GM12892 (cell line): Measurements from ENCODE around the gene CRY1.
"Not testable (repeated sequence)": the region's sequence is repeated elsewhere in the genome, so short reads cannot be mapped to it uniquely, and the experiment has no call there.

Experiments used
- DNase-seq: peaks from one replicate; pipeline ENCODE4 v3.0.0; 2011; ENCODE audit not compliant: insufficient read length
- FAIRE-seq: peaks from 2 replicates; lab custom pipeline; 2011; peaks lifted over from hg19 to GRCh38; lab: Jason Lieb, UNC
- POLR2A ChIP-seq: IDR thresholded peaks from 2 replicates; pipeline ENCODE4 v1.6.1; 2011; ENCODE audit warnings: low read depth, low read length, control low read depth
- POLR2AphosphoS5 ChIP-seq: IDR thresholded peaks from 2 replicates; pipeline ENCODE4 v1.6.1; 2011; ENCODE audit warnings: low read depth, low read length, control low read depth
- TAF1 ChIP-seq: IDR thresholded peaks from 2 replicates; pipeline ENCODE4 v1.6.1; 2011; ENCODE audit warnings: low read depth, mild to moderate bottlenecking, control low read depth, low read length, borderline replicate concordance

CRY1 gene

DNA sequence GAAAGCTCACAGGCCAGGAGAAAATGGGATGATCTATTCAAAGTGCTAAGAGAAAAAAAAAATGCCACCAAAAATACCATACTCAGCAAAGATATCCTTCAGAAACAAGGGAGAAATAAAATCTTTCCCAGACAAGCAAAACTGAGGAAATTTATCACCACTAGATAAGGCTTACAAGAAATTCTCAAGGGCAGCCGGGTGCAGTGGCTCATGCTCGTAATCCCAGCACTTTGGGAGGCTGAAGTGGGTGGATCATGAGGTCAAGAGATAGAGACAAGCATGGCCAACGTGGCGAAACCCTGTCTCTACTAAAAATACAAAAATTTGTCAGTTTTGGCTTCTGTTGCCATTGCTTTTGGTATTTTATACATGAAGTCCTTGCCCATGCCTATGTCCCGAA lies 48.2 kb downstream of the CRY1 start:
- DNase-seq (no peak), FAIRE-seq (no peak)
- TF ChIP-seq POLR2AphosphoS5 (no peak), POLR2A (no peak), TAF1 (no peak)

DNA sequence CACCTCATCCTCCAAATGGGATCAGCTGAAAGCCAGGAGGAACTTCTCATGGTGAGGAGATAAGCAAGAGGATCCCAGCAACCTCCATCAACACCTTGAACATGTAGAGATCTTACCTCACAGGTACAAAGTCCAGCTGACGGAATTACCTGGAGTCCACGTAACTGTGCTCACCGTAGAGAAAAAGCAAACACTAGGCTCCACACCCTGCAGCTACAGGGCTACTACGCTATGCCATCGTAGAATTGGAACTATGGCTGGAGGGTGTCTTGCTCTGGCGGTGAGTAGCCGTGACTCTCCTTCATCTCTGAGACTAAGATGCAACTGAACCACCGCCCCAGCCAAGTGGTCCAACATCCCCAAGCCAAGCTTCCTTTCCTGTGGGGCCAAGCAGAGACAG lies 50.5 kb downstream of the CRY1 start:
- DNase-seq (no peak), FAIRE-seq (no peak)
- TF ChIP-seq TAF1 (no peak), POLR2AphosphoS5 (no peak), POLR2A (no peak)

DNA sequence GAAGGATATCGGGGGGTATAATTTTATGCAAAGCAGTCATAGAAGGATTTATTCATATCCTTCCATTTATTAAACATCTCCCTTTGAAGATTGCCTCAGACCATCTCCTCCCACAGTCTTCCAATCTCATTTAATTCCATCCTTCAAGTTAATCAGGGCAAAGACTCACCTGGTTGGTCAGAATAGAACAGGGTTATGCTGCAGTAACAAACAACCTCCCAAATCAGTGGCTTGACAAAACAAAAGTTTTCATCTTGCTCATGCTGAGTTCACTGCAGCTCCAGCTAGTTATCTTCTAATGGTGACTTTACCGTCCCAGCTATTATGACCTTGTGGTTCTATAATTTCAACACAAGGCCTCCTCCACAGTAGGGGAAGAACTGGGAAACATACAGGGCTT lies 57.6 kb downstream of the CRY1 start:
- FAIRE-seq, result no peak
- TF ChIP-seq POLR2A (no peak), POLR2AphosphoS5 (no peak), TAF1 (no peak)
- DNase-seq, result no peak

DNA sequence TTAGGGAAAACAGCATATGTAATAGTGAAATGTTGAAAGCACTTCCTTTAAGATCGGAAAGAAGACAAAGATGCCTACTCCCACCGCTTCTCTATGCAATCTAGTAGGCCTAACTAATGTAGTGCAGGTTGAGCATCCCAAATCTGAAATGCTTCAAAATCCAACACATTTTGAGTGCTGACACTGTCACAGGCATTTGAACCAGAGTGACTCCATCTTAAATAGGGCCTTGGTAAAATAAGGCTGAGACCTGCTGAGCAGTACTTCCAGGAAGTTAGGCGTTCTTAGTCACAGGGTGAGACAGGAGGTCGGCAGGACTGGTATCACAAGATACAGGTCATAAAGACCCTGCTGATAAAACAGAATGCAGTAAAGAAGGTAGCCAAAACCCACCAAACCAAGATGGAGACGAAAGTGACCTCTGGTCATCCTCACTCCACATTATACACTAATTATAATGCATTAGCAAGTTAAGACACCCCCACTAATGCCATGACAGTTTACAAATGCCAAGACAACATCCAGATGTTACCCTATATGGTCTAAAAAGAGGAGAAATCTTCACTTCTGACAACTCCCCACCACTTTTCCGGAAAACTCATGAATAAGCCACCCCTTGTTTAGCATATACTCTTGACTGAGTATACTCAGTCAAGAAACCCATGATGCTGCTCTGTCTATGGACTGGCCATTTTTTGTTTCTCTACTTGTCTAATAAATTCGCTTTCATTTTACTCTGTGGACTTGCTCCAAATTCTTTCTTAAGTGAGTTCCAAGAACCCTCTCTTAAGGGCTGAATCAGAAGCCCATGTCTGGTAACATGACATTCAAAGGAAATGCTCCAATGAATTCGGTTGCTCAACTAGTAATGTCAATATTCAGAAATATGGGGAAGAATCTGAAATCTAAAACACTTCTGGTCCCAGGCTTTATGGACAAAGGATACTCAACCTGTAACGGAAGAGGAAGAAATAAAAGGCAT lies 59.3 kb downstream of the CRY1 start:
- no peak for TF ChIP-seq TAF1
- no peak for TF ChIP-seq POLR2A
- no peak for TF ChIP-seq POLR2AphosphoS5
- no peak for DNase-seq
- FAIRE-seq, result no peak

DNA sequence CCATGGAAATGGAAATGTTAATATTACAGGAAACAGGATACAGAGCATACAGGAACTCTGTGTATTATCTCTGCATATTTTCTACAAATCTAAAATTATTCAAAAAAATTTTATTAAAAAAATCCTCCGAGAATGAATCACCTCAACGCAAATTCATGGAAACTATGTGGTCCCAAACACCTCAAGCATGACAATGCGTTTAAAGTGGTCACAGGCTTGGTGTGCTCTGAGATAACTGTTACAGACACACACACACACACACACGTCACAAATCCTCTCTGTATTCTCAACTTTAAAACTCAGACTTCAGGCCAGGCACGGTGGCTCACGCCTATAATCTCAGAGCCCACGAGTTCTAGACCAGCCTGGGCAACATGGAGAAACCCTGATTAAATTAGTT lies 61.1 kb downstream of the CRY1 start:
- no peak for DNase-seq
- no peak for TF ChIP-seq POLR2AphosphoS5
- no peak for FAIRE-seq

DNA sequence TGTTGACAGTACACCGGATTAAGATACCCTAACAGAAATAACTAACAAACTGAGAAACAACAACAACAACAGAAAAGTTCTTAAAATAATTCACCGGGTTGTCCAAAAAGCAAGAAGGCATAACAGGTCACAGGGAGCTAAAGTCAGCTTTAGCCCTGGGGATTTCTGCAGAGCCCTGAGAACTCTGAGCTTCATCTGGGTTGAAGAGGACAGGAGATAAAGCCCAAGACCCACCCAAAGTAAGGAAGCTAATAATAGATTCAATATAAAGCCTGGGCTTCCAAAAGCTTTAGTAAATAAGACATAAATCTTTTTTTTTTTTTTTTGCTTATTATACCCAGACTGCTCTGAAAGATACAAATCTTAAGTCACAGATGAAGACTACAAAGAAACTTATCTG lies 62.3 kb downstream of the CRY1 start:
- DNase-seq (no peak), FAIRE-seq (no peak)
- TF ChIP-seq TAF1 (no peak), POLR2AphosphoS5 (no peak), POLR2A (no peak)

DNA sequence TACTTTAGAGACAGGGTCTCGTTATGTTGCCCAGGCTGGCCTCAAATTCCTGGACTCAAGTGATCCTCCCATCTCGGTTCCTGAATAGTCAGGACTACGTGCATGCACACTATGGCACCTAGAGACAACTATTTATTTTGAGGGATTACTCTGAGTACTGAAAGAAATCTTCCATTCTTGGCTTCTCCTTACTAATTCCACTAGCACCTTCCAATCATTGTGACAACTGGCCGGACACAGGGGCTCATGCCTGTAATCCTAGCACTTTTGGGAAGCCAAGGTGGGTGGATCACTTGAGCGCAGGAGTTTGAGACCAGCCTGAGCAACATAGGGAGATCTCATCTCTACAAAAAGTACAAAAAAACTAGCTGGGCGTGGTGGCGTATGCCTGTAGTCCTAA lies 64.3 kb downstream of the CRY1 start:
- FAIRE-seq (no peak), DNase-seq (no peak)
- TF ChIP-seq TAF1 (no peak), POLR2A (no peak), POLR2AphosphoS5 (no peak)

DNA sequence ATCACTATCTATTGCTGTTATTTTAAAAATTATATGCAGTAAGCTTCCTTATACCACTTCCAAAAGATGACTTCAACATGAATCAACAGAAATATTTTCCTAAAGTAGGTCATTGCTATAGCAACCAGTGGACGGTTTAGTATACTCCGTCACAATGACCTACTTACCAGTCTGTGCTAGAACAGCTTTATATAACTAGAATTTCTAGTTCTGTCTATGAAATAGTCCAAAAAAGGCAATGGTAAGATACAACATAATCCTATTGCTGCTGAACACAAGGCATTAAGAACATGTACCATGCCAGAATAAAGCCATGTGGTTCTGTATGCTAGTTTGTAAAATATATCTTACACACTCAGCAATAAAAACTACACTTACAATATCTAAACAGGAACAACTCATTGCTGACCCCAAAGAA lies 65.7 kb downstream of the CRY1 start:
- FAIRE-seq (no peak), DNase-seq (no peak)
- TF ChIP-seq POLR2A, result no peak
- no peak for TF ChIP-seq POLR2AphosphoS5
- TF ChIP-seq TAF1, result no peak

DNA sequence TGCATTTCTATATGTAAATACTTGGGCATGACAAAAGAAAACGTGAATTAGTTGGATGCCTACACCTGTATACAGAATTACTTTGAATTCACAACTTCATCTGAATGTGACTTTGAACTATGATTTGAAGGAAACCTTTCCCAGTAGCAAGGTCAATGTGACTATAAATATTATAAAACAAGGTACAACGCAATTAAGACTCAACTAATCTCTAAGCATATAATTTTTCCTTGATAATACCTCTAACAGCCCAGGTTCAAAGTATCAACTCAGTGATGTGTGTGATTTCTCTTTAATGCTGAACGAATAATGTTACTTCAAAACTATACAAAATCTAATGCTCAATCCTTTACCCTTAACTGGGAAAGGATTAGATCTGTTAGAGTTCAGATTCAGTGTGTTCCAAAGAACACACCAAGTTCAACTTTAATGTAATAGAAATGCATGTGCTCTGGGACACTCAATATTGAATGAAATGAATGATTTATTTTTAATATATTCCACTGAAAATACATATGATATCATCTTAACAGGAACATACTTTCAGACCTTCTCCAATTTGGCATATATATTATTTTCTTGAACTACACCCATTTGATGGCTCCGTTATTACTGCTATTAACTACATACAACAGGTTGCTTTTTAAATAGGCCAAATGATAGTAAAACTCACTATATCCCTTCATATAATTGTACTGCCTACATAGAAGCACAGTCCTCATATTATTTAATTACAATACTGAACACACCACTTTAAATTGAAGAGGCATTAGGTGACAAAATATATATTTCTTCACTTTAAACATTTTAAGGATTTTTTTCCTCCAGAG lies 66.3 kb downstream of the CRY1 start:
- DNase-seq (no peak), FAIRE-seq (no peak)
- TF ChIP-seq POLR2A, result no peak
- TF ChIP-seq TAF1, result no peak
- TF ChIP-seq POLR2AphosphoS5, result no peak

DNA sequence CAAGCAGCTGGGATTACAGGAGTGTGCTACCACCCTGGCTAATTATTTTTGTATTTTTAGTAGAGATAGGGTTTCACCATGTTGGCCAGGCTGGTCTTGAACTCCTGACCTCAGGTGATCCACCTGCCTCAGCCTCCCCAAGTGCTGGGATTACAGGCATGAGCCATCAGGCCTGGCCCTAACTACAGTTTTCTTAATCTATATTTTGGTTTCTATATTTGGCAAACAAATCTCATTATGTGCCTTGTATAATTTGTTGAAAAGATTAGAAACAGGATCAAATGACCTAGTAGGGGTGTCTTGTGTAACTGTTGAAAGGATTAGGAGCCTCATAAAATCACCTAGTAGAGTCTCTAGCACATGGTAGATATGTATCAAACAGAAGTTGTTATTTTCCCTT lies 67.0 kb downstream of the CRY1 start:
- DNase-seq, FAIRE-seq: not testable (repeated sequence)

DNA sequence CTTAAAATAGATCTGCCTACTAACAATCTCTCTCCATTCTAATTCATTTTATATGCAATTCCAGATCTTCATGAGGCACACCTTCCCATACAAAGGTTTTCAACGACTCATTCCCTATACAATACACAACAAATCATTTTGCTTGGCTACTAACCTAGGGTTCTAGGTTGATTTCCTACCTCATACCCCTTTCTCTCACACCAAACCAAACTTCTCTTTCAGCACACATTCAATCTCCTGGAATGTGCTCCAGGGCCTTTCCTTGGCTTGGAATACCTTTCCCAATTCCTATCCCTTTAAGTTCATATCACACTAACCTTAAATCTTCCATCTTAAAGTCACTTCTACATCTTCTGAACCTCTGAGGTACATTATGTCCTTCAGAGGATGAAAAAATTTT lies 67.7 kb downstream of the CRY1 start:
- TF ChIP-seq TAF1 (no peak), POLR2AphosphoS5 (no peak), POLR2A (no peak)
- DNase-seq, result no peak
- no peak for FAIRE-seq

DNA sequence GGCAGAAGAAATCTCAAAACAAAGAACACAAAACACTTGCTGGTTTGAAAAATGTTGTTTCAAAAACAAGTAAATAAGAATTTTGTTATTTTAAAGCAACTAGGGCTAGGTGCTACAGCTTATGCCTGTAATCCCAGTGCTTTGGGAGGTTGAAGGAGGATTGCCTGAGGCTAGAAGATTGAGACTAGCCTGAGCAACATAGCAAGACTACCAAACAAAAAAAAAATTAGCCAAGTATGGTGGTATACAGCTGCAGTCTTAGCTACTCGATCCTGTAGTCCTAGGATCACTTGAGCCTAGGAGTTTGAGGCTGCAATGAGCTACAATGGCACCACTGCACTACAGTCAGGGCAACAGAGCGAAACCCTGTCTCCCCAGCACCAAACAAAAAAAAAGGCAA lies 73.8 kb downstream of the CRY1 start:
- FAIRE-seq (no peak), DNase-seq (no peak)
- TF ChIP-seq POLR2A, result no peak
- TF ChIP-seq TAF1, result no peak
- no peak for TF ChIP-seq POLR2AphosphoS5
